Choroid plexus epithelial cell (primary cell): ENCODE measurements around the gene ANKS6.
A peak's percentile ranks its signal among the peaks of the same experiment; 100 is the strongest.

Experiments
- DNase-seq: peaks from one replicate; pipeline ENCODE4 v3.0.0-alpha.2; 2010; ENCODE audit warnings: low read depth
- H3K4me3 ChIP-seq: 2 replicates; pipeline ENCODE4 v1.5.1; 2011; ENCODE audit warnings: low read depth, mild to moderate bottlenecking, control low read depth, low read length, moderate library complexity
- TF ChIP-seq, protein P1 (sequence below): conservative IDR thresholded peaks from 2 replicates; pipeline ENCODE4 v1.5.1; 2011; ENCODE audit warnings: low read depth, mild to moderate bottlenecking, control low read depth, inconsistent platforms, low read length, moderate library complexity

Gene ANKS6

DNA sequence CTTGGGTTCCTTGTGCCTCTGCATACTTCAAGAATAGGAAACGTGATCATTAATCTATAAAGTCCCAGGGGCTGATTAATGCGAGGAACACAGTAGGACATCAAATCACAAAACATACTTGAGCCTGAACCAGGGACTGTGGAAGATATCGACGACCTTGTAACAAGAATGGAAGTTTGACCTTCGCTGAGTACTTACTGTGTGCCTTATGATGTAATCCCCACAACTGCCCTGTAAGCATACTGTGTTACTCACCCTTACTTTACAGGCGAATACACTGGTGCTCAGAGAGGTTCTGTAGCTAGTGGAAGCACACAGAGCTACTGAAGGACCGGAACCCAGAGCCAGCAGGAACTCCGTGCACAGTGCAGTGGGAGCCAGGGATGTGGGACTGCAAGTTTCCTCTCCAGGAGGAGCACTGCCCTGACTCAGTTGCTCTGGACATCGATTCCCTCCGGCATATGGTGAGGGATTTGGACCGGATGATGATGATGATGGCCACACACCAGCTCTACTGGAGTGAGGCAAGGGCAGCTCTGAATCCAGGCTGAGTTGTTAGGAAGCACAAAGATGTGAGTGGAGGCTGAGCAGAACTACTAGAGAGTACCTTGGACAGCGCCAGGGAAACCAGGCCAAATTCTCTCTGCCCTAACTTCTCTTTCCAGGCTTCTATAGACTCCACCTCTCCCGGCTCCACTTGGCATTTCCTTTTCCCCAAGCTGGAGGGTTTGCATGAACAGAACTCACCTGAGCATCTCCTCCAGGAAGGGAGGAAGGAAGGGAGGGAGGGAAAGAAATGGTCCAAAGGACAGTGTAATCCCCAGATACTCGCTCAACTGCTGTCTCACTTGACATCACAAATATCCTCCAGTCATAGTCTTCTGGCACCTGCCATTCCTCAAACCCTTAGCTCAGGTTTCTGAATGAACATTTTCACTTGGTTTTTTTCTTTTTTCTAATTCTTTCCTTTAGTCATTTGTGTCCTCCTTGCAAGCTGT, 86.1 kb downstream of the ANKS6 start:
- no peak overlapping the region for H3K4me3 ChIP-seq
- TF ChIP-seq, protein P1, sequence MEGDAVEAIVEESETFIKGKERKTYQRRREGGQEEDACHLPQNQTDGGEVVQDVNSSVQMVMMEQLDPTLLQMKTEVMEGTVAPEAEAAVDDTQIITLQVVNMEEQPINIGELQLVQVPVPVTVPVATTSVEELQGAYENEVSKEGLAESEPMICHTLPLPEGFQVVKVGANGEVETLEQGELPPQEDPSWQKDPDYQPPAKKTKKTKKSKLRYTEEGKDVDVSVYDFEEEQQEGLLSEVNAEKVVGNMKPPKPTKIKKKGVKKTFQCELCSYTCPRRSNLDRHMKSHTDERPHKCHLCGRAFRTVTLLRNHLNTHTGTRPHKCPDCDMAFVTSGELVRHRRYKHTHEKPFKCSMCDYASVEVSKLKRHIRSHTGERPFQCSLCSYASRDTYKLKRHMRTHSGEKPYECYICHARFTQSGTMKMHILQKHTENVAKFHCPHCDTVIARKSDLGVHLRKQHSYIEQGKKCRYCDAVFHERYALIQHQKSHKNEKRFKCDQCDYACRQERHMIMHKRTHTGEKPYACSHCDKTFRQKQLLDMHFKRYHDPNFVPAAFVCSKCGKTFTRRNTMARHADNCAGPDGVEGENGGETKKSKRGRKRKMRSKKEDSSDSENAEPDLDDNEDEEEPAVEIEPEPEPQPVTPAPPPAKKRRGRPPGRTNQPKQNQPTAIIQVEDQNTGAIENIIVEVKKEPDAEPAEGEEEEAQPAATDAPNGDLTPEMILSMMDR = no peak
- DNase-seq = peak; percentile 71

DNA sequence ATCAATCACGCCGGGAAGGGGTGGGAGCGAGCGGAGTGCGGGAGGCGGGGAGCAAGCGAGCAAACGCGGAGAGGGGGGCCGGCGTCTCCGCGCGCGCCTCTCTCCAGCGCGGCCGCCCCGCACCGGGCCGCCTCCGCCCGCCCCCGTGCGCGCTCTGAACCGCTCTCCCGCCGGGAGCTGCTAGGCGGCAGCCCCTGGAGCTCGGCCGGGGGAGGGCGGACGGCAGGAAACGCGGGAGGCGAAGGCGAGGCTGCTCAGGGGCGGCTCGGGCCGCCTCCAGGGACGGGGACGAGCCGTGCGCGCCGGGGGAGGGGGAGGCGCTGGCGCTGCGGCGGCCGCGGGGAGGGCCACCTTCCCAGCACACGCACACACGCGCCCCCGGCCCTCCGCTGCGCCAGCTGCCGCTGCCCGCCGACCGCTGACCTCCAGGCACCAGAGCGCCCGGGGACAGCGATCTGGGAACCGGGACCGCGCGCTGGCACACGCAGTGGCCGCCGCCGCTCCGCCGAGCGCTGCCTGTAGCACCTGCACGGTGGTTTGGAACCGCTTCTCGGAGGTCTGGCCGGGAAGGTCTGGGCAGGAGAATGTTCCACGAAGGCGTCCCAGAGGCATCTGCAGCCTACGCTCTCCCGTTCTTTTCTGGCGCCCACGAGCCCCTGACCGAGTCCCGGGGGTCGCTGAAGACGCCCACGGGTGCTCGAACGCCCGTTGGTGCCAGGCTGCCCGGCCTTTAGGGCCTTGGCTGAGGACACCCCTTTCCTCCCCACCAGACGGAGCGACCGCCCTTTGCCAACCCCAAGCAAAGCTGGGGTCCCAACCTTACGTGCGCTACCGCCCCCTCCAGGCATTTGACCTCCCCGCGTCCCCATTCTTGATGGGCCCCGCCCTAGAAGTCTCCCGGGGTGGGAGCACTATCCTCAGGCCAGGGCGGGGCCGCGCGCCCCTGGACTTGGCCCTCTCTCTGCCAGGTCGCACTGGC, 87.1 kb downstream of the ANKS6 start, which contains the start of gene GABBR2:
Gene GABBR2 (minus strand): TSS at position 3 of the 979 bp plus-strand sequence. CDS start 198 bp downstream, outside the sequence.
- TF ChIP-seq, protein P1 = no peak
- no peak for DNase-seq
- H3K4me3 ChIP-seq = peak within 1 kb of the TSS; percentile 28

DNA sequence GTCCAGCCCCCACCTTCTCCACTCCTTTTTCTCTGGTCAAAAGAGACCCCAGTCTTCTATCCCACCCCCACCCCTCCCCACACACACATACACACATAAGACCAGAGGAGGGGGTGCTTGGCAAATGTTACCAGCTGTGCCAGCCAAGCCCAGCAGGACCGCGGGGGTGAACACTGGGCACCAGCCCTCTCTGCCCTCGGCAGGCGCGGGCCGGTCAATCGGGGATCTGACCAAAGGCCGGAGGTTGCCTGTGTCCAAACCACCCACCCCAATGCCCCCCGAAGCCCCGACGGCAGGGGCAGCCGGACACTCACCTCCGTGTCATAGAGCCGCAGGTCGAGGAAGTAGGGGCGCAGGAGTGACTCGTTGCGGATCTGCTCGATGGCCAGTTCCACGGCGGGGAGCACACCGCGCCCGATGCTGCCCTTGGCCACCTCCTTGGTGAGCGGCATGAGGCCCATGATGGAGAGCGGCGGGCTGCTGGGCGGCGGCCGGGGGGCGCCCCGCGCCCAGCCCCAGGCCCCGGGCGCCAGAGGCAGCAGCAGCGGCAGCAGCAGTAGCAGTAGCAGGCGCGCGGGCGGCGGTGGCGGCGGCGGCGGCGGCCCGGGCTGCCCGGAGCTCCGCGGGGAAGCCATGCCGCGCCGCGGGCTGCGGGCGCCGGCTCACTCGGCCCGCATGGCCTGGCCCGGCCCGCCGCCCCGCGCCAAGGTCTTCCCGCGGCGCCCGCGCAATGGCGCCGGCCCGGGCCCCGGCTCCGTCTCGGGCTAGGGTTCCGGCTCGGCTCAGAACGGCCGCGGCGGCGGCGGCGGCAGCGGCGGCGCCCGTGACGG, 88.0 kb downstream of the ANKS6 start:
- peak overlapping the region; percentile 28 for H3K4me3 ChIP-seq
- DNase-seq = no peak
- TF ChIP-seq, protein P1 = no peak

DNA sequence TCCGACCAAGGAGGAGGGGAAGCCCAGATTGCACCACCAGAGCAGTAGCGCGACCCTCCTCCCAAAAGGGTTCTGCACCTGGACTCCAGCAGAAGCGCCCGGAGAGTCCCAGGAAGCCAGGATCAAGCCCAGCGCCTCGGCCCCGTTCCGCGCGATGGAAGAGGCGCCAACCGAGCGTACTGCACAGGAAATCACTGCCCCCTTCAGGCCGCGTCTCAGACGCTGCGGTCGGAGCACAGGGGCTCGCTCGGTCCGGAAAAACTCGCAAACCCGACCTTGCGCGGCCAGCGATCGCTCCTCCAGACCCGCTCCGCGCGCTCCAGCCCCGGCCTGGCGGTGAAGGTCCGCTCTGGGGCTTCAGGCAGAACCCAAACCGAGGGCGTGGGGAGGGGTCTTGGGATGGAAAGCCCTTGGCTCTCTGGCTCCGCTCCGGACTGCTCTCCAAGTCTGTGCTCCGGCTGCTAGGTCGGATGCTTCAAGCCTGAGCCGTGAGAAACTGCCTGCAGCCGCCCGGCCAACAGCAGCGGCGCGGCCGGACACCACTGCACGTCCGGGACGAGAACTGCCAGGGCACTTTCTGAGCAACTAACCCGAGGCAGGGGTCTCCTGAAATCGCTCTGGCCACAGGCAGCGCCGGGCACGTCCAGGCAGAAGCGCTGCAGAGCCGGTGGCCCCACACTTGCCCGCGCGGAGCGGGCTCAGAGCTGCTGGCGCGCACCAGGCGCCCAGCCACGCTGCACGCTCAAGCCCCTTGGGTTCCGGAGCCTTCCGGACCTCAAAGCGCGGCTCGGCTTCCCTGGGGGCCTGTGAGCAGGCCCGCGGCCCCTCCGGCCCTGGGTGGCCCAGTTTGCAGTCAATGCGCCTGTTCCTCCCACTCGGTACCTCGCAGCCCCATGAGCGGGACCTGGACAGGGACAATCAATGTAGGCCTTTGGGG, 88.9 kb downstream of the ANKS6 start:
- H3K4me3 ChIP-seq = peak overlapping the region; percentile 17
- peak; percentile 80 for DNase-seq
- TF ChIP-seq, protein P1 = peak; percentile 79

DNA sequence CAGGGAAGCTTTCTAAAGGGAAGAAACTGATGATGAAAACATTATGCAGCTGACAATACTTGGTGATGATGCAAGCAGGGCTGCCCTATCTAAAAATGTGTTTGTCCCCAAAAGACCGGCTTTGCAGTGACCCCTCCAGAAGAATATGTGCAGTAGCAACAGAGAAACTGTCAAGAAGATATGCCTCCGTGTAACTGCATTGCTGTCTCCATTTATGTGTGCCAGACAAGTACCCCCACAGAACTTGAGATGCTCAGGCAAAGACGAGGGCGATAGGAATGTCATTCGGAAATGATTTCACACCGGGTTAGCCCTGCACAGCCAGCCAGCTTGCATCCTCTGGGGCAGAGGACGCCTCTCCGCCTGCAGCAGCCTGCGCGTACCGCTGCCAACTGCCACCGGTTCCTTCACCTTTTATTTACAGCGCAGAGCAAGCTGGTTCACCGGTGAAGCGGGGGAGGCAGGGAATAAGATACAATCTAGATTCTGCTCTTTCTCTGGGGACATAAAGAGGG, 89.6 kb downstream of the ANKS6 start:
- DNase-seq = peak; percentile 8
- H3K4me3 ChIP-seq = no peak overlapping the region
- TF ChIP-seq, protein P1 = no peak
